NCI-H1092 treated with DMSO at 0.1 percent for 48 hours (cell line): Measurements from ENCODE around the gene ADGRB2.

Experiments
- DNase-seq: peaks from one replicate; lab custom pipeline; 2025; lab: John Stamatoyannopoulos, UW

The ADGRB2 gene

GRCh38 chr1:31702836-31703404, 61.2 kb downstream of the ADGRB2 start:
- DNase-seq, result no peak

- no peak for DNase-seq
These were observed 62.9 kb downstream of the ADGRB2 start for GRCh38 chr1:31701091-31701736.

- DNase-seq, result no peak
These were observed 63.6 kb downstream of the ADGRB2 start for GRCh38 chr1:31700468-31701090.

GRCh38 chr1:31699341-31699891, 64.7 kb downstream of the ADGRB2 start:
- no peak for DNase-seq

- no peak for DNase-seq
These were observed 66.7 kb downstream of the ADGRB2 start for GRCh38 chr1:31697369-31697984.

- DNase-seq, result peak; percentile 9
These were observed 67.9 kb downstream of the ADGRB2 start for GRCh38 chr1:31696242-31696641.

- DNase-seq, result no peak
These were observed 68.8 kb downstream of the ADGRB2 start for GRCh38 chr1:31695327-31695726.

GRCh38 chr1:31694964-31695313, 69.2 kb downstream of the ADGRB2 start:
- no peak for DNase-seq

GRCh38 chr1:31694069-31694963, 69.8 kb downstream of the ADGRB2 start:
- DNase-seq, result no peak

- DNase-seq, result no peak
These were observed 70.9 kb downstream of the ADGRB2 start for GRCh38 chr1:31693231-31693630.

- no peak for DNase-seq
These were observed 72.2 kb downstream of the ADGRB2 start for GRCh38 chr1:31691951-31692350.

GRCh38 chr1:31691446-31691845, 72.7 kb downstream of the ADGRB2 start:
- no peak for DNase-seq

GRCh38 chr1:31690921-31691320, 73.2 kb downstream of the ADGRB2 start:
- DNase-seq, result no peak

- DNase-seq, result no peak
These were observed 74.3 kb downstream of the ADGRB2 start for GRCh38 chr1:31689854-31690253.

GRCh38 chr1:31689379-31689778, 74.8 kb downstream of the ADGRB2 start:
- DNase-seq, result no peak

- DNase-seq, result no peak
These were observed 75.8 kb downstream of the ADGRB2 start for GRCh38 chr1:31688233-31688918.

- DNase-seq, result no peak
These were observed 76.5 kb downstream of the ADGRB2 start for GRCh38 chr1:31687601-31688000.

GRCh38 chr1:31685795-31686194, 78.3 kb downstream of the ADGRB2 start:
- DNase-seq, result no peak

- DNase-seq, result no peak
These were observed 80.1 kb downstream of the ADGRB2 start for GRCh38 chr1:31683997-31684396.

- DNase-seq, result no peak
These were observed 82.7 kb downstream of the ADGRB2 start for GRCh38 chr1:31681415-31681814.

GRCh38 chr1:31679676-31680230, 84.4 kb downstream of the ADGRB2 start:
- no peak for DNase-seq
